Medulla oblongata (tissue), 1 donor: Measurements from ENCODE around the gene PDLIM7.
"Not testable (repeated sequence)": the region's sequence is repeated elsewhere in the genome, so short reads cannot be mapped to it uniquely, and the experiment has no call there.

Experiments
- DNase-seq: peaks from one replicate; pipeline ENCODE4 v3.0.0-alpha.2; 2015; ENCODE audit errors: extremely low spot score

PDLIM7 gene

DNA sequence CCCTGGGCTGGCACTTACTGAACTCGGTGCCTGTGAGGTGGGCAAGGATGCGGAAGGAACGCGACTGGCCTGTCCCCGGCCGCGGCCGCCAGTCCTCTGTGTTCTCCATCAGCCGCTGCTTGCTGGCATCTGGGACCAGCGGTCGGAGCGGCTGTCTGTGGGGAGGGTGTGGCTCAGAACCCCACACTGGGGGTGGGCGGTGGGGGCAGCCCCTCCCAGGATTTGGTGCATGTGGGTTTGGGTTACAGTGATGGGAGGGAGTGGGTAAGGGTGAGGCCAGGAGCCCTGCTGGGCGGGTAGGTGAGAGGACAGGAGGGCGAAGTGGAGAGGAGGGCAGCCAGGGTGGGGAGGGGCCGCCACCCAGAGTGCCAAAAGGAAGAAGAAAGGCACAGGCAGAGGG, 6.4 kb downstream of the PDLIM7 start:
- no peak for DNase-seq

GRCh38 chr5:177490311-177490991, 7.0 kb downstream of the PDLIM7 start:
- DNase-seq, result no peak

DNA sequence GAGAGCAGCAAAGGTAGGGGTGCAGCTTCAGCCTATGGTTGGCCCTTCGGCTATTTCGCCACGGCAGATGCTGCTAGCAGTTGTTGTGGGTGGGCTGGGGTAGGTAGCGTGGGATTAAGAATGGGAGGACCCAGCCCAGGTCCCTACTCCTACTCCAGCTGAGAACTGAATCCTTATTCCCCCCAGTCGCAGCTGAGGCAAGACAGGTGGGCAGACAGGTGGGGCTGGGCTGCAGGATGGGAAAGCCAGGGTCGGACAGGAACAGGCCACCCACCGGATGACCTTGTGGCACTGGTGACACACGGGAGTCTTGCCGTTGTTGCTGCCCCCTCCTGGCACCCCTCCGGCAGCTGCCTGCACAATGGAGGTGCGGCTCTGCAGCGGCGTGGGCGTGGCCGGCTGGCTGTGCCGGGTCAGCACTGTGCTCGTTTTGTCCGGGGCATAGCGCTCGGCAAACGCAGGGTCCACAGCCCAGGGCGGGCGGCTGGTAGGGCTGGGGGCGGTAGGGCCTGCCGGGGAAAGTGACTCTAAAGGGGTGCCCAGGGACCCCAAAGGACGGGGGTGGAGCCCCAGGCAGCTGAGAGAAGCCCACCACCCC, 8.2 kb downstream of the PDLIM7 start:
- DNase-seq, result no peak

GRCh38 chr5:177487975-177488374, 9.4 kb downstream of the PDLIM7 start:
- DNase-seq, result no peak

- DNase-seq, result no peak
Measured at GRCh38 chr5:177487144-177487543, 10.3 kb downstream of the PDLIM7 start.

DNA sequence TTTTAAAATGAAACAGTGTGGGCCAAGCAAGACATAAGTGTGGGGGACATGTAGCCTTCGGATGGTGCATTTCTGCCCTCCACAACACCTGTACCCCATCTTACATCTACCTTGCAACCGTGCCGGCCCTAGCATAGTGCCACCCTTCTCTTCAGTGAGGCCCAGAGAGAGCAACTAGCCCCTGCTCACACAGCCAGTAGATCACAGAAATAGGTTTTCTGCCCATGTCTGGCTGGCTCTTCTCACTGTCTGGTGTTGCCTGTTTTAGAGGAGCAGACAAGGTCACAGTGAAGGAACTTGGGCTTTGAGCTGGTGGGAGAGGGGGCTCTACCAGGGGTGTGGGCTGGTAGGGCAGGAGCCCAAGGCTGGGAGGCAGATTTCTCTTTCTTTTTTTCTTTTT, 11.1 kb downstream of the PDLIM7 start:
- DNase-seq, result no peak

- not testable (repeated sequence) for DNase-seq
Measured at GRCh38 chr5:177485753-177486152, 11.7 kb downstream of the PDLIM7 start.

- no peak for DNase-seq
Measured at GRCh38 chr5:177484902-177485549, 12.4 kb downstream of the PDLIM7 start.

- DNase-seq, result no peak
Measured at GRCh38 chr5:177483994-177484901, 13.2 kb downstream of the PDLIM7 start.

GRCh38 chr5:177483042-177483441, 14.4 kb downstream of the PDLIM7 start:
- no peak for DNase-seq

DNA sequence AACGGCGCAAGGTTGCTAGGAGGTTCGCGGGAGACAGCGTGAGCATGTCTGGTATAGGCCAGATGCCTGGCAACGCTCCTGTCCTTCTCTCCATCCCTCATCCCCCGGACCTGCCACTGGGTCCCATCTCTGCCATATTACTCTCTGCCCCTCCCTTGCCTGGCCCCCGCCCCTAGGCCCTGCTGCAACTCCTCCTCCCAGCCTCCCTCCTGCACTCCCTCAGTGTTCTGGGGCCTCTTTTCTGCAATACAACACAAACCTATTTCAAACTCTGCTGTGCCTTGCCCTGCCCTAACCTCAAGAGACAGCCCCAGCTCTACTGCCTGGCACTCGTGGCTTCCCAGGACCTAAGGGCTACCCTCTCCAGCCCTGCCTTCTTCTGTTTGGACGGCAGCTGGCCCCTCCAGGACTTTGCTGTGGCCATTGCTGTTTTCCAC, 15.0 kb downstream of the PDLIM7 start:
- no peak for DNase-seq

DNA sequence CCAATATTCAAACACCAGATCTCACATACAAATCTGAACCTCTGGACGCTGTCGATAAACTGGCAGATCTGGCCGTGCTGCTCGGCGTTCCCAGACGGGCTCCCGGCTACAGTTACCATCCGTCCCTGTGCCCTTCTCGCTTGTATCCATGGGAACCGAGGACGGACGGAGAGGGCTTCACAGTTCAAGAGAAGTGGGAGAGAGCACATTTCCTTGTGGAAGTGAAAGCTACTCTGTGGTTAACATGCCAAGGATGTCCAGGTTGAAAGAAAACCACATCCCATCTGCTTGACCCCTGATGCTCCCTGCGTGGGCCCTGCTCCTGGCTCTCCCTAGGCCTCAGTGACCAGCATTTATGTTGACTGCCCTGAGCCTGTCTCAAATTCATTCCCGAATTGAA, 17.6 kb downstream of the PDLIM7 start:
- DNase-seq, result no peak

DNA sequence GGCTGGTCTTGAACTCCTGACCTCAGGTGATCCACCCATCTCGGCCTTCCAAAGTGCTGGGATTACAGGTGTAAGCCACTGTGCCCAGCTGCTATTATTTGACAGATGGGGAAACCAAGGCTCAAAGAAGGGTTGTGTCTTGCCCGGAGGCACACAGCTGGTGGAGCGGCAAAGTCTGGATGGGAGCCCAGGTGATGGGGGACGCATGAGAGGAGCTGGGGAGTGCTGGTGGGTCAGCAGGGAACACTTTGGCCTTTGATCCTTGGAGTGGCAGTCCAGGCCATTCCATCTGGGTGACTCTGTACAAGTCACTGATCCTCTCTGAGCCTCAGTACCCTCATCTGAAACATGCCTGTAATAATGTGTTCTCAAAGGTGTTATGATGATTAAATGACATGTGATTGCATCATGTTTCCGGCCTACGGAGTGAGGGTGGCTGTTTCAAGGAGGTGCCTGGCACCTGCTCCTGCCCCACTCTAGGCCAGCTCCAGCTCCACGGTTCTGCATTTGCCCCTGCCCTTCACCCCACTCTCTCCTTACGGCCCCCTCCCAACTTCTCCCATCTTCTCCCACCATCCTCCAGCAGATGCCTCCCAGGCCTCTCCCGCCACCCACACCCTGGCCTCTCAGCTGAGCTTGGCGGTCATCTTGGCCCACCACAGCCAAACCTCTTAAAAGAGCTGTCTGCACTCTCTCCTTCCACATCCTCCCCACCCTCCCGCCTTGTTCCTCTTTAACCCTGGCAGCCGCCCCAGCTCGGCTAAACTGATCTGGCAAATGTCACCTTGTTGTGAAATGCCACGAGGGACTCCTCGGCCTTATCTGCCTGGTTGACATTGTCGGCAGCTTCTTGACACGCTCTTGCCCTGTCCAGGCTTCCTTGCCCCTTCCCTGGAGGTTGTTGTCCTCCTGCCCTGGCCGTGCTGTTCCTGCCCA, 18.4 kb downstream of the PDLIM7 start:
- peak; percentile 59 for DNase-seq

DNA sequence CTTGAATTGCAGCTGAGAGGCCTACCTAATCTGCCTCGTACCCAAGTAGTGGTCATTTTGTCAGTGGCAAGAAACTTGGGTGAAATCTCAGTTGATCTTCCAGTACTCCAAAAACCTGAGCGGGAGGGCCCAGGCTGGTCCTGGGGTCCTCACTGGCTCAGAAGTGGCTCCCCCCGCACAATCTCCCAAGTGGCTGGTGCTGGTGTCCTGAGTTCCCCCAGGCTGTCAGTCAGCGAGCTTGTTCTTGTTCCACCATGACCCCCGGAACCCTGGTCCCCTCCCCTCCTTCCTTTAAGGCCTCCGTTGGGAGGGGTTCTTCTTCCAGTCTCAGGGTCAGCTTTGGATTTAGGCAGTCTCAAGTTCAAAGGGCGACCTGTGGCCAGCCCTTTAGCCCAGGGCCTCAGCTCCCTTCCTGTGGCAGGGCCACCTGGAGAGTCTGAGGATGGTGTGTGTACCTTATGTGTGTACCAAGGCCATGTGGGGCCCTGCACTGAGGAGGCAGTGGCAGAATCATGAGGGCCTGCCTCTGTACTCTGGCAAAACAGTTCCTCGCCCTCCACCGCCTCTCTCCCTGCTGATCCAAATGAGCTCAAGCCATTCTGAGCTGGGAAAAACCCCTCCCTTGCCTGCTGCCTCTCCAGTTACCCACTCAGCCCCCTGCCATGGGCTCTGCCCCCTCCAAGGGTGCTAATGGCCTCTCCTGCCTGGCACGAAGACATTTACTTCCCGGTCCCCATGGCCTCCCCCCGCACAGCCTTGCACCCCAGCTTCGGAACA, 19.5 kb downstream of the PDLIM7 start:
- DNase-seq, result no peak

GRCh38 chr5:177476531-177477233, 20.7 kb downstream of the PDLIM7 start:
- no peak for DNase-seq

- DNase-seq, result no peak
Measured at GRCh38 chr5:177475563-177476427, 21.6 kb downstream of the PDLIM7 start.

GRCh38 chr5:177474846-177475562, 22.4 kb downstream of the PDLIM7 start:
- DNase-seq, result no peak

- DNase-seq, result no peak
Measured at GRCh38 chr5:177474002-177474476, 23.4 kb downstream of the PDLIM7 start.
